GM12873 (cell line): Measurements from ENCODE around the gene PGRMC2.

ENCODE experiments used
- TF ChIP-seq, protein P1 (sequence below): IDR thresholded peaks from 2 replicates; pipeline ENCODE4 v1.5.1; 2012; ENCODE audit warnings: low read depth, mild to moderate bottlenecking, moderate library complexity, low read length, control low read depth; ENCODE audit not compliant: insufficient read depth; ENCODE audit errors: missing control alignments

The PGRMC2 gene

DNA sequence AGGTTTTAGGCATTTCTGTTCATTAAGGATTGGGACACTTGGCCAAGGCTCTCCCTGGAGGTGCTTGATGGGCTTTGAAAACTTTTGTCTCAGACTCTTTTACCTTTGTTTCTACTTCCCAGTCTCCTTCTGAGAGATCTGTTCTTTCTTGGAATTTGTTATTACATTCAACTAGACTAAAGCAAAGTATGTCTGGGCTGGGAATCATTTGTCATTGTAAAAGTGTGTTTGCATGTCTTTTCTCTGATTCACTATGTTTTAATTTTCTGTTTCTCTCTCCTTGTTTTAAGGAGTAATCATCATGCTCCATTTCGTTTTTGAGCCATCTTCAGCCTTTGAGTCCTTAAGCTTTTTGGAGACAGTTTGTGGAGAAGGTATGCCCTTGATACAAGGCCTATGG lies 12.2 kb upstream of the PGRMC2 start:
- TF ChIP-seq, protein P1, sequence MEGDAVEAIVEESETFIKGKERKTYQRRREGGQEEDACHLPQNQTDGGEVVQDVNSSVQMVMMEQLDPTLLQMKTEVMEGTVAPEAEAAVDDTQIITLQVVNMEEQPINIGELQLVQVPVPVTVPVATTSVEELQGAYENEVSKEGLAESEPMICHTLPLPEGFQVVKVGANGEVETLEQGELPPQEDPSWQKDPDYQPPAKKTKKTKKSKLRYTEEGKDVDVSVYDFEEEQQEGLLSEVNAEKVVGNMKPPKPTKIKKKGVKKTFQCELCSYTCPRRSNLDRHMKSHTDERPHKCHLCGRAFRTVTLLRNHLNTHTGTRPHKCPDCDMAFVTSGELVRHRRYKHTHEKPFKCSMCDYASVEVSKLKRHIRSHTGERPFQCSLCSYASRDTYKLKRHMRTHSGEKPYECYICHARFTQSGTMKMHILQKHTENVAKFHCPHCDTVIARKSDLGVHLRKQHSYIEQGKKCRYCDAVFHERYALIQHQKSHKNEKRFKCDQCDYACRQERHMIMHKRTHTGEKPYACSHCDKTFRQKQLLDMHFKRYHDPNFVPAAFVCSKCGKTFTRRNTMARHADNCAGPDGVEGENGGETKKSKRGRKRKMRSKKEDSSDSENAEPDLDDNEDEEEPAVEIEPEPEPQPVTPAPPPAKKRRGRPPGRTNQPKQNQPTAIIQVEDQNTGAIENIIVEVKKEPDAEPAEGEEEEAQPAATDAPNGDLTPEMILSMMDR = no peak

DNA sequence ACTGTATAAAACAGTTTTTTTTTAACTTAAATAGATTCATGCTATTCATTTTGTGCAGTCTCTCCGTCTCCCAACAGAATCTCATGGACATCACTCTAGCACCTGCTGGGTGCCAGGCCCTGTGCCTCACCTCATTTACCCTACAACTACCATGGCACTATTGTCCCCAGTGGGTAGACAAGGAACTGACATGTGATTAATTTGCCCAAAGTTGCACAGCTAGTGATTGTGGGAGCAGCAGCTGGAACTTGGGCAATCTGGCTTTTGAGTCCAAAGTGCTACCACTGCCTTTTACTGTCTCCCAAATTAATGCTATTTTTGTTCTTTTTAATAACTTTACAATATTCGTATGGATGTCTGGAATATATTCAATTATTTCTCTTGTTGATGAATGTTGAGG lies 11.2 kb upstream of the PGRMC2 start:
- TF ChIP-seq, protein P1 = peak; percentile 35

DNA sequence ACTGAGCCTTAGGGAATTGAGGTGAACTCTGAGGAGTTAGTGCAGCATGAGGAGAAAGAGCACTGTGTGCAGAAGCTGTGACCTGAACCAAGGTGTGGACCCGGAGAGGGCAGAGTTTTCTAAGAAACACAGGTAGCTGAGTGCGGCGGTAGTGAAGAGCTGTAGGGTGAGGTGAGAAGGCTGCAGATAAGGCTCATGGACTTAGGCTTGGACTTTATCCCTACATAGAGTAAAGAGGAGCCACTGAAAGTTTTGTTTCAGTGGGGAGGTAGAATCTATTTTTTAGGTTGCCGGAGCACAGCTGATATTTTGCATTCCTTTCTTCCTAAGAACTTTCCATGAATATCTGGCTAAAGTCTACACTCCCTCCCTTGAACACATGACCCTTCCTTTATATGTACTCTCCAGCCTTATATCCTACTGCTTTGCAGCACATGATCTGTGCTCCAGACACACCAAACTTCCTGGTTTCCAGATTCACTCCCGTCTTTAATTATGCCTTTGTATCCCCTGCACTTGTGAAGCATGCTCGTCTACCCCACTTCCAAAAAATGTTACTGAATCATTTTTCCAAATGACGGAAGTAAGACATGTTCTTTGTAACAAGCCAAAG lies 10.6 kb upstream of the PGRMC2 start:
- TF ChIP-seq, protein P1 = no peak

DNA sequence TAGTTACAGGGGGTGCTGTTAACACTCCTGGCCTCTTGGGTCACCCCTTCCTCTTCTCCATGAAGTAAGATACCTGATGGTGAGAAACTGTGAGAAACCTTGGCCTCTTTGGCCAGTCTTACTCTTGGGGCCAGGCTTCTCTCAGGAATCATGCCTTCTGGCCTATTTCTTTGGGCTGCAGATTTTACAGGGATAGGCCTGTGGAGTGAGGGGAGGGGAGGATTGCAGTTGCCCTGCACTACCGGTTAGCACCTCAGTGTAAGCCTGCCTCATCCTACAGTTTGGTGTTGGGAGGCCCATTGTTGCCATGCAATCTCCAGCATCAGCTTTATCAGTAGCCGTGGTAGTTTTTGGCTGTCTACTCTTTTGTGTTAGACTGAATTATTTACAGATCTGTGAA lies 7.6 kb upstream of the PGRMC2 start:
- TF ChIP-seq, protein P1 = no peak

DNA sequence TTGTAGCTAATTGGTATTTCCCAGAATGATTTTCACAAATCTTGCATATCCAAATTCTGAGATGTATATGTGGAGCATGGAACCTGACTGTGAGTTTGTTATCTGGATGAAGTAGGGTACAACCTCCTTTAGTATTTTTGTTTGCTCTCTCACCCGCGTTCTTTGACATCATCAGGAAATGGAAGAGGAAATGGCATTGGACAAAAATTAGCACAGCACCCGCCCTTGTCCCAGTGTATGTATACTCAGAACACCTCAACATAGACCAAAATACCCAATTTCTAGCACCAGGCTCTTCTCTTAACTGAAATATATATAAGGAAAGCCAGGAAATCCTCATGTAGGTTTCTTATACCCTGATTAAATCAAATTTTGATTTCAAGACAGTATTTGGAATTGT lies 6.9 kb upstream of the PGRMC2 start:
- TF ChIP-seq, protein P1 = no peak

DNA sequence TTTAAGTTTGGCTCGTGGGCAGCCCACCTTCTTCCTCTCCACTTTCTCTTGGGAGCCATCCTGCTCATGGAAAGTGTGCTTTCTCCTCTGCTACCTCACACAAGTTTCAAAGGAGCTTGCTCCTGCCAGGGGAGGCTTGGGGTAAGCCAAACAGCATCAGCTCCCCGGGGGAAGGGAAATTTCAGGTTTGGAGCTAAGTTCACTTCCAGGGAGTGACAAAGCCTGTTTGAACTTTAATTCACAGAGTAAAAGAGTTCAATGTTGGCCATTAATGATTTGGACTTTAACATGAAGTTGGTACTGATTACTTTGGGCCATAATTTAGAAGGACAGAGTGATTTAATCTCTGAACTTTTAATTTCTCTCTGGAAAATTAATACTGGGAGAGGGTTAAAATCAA lies 4.7 kb upstream of the PGRMC2 start:
- TF ChIP-seq, protein P1 = no peak

DNA sequence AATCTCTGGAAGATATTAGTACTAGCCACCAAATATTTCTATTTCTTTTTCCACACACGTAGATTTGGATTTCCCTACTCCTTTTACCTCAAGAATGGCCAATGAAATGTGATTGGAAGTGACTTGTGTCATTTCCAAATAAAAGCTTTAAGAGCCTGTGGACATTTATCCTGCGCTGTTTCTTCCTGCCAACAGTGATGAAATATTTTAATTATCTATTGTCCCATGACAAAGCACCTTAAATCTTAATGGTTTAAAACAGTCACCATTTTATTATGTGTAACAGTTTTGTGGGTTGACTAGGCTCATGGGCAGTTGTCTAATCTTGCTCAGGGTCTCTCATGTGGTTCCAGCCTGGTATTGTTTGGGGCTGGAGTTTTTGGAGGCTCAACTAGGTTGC lies 3.5 kb upstream of the PGRMC2 start:
- TF ChIP-seq, protein P1 = no peak
